ENCODE data around the gene SF3B6. TPM values are rescaled to one million over a fixed set of nuclear protein-coding genes. Genes with fewer than 3 reads are reported as not detected.
A peak's percentile ranks its signal among the peaks of the same experiment; 100 is the strongest.

The SF3B6 gene
- total RNA-seq, 1 experiment from 2014 or later, result 132 TPM

DNA sequence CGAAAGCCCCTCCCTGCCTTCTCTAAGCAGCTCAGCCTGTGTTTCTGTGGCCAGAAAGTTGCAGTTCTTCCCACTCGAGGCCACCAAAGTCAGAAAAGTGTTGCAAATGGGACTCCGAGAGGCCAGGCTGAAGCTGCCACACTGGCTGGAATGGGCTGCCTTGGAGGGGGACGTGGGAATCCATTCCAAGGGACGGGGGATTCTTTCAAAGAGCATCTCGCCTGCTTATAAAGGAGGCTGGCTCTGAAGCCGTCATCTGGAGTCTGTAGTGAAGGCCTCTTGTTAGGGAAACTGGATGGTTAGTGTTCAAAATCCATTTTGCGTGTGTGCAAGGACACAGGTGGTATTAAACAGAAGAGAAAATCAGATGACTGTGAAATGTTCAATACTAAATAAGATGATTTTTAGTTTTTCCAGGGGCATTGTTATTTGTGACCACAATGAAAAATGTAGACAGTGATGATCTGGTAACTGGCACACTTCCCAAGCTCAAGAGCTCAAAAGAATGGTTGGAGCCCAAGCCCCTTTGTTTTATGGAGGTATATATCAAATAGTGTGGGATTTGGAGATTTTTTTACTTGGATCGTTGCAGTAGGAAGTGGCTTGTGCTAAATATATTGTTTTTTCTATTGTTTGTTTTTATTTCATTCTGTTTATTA lies 47.9 kb upstream of the SF3B6 start:
- H3K9me3 Mint-ChIP-seq, result no peaks in the 10 kb centered on the region; a peak in 1 of 5 replicates
- Histone ChIP-seq H4K91ac (ENCODE audit: insufficient read length, low read depth, low read length) (no peak overlapping the region), H3K9me3 (ENCODE audit: control insufficient read depth, low read depth, low read length) (no peaks in the 10 kb centered on the region), H3K56ac (ENCODE audit: insufficient read length, low read depth, low read length) (no peak overlapping the region), H3K27ac (ENCODE audit: insufficient read length, low read depth, low read length) (no peak overlapping the region), H3K4me1 (ENCODE audit: insufficient read depth, low read length) (peaks cover 2% of the 10 kb centered on the region; the same call in 1 of the 2 replicates), H2AFZ (ENCODE audit: low read length) (no peak overlapping the region), H3K79me1 (ENCODE audit: insufficient read depth, low read depth, low read length, poor library complexity, severe bottlenecking) (no peaks in the 10 kb centered on the region), H4K20me1 (ENCODE audit: control insufficient read depth, insufficient read depth, insufficient read length) (no peaks in the 10 kb centered on the region), H3K27me3 (ENCODE audit: insufficient read depth, low read length) (peaks cover 3% of the 10 kb centered on the region; the same call in 1 of the 2 replicates), H2BK5ac (ENCODE audit: insufficient read length, low read length) (no peak overlapping the region), H3K23me2 (ENCODE audit: insufficient read length, low read depth, low read length, poor library complexity, severe bottlenecking) (peaks cover 4% of the 10 kb centered on the region), H4K8ac (replicated peaks; ENCODE audit: insufficient read length, low read depth, low read length) (no peak overlapping the region), H3K79me2 (ENCODE audit: insufficient read depth, low read length) (no peaks in the 10 kb centered on the region), H3K4me2 (ENCODE audit: insufficient read depth, insufficient read length, low read length) (peak overlapping the region; percentile 63), H3K4ac (ENCODE audit: low read depth, low read length) (no peak overlapping the region), H4K5ac (ENCODE audit: insufficient read length, low read depth, low read length) (no peak overlapping the region), H2BK12ac (ENCODE audit: insufficient read length, low read depth, low read length) (no peak overlapping the region), H3K9ac (ENCODE audit: extremely low read depth, insufficient read length, low read length) (peak overlapping the region; percentile 8), H3K14ac (ENCODE audit: insufficient read depth, low read length) (peak overlapping the region; percentile 33; the same call in 1 of the 2 replicates), H3K18ac (ENCODE audit: insufficient read length, low read depth, low read length) (no peak overlapping the region), H2BK120ac (ENCODE audit: low read depth, low read length, poor library complexity, severe bottlenecking) (no peak overlapping the region), H3T11ph (ENCODE audit: low read length) (no peak overlapping the region), H2AK5ac (ENCODE audit: insufficient read length, low read length) (no peak overlapping the region), H2BK15ac (ENCODE audit: low read depth, low read length) (no peak overlapping the region), H2BK20ac (ENCODE audit: low read depth, low read length, poor library complexity, severe bottlenecking) (no peak overlapping the region), H3K23ac (ENCODE audit: insufficient read length, low read depth, low read length) (no peak overlapping the region)
- H3K4me3 Mint-ChIP-seq, result peak overlapping the region; percentile 75 to 83
- no CpG with 5 or more reads among the region's 9 CpGs for whole genome bisulfite sequencing (ENCODE audit: extremely low coverage, insufficient read length, low lambda C conversion rate)
- H3K4me1 Mint-ChIP-seq, result peaks cover 22 to 28% of the 10 kb centered on the region in 2 experiments
- H3K27me3 Mint-ChIP-seq (ENCODE audit: low read depth), result no peaks in the 10 kb centered on the region; the same call in 1 of the 2 replicates
- TF ChIP-seq CTCF (conservative IDR thresholded peaks at IDR 0.05), result no peak
- DNase-seq, result no peak
- no peaks in the 10 kb centered on the region; a peak in 2 of 7 replicates for H3K36me3 Mint-ChIP-seq (ENCODE audit: insufficient read depth in 1 of 3, low read depth in 3 of 3)
- no peak overlapping the region for H3K27ac Mint-ChIP-seq
